ENCODE data around the gene NDUFA13.

Gene NDUFA13

GRCh38 chr19:19502808-19503602 lies 13.0 kb upstream of the NDUFA13 start:
- Histone ChIP-seq H2AFZ (ENCODE audit: low read length) (no peak overlapping the region), H3K27me3 (replicated peaks; ENCODE audit: insufficient read depth, low read length) (no peaks in the 10 kb centered on the region), H3K9me3 (replicated peaks; ENCODE audit: insufficient read depth, low read length) (no peaks in the 10 kb centered on the region), H3K79me2 (ENCODE audit: low read length) (no peaks in the 10 kb centered on the region), H3K4me3 (ENCODE audit: low read length) (no peak overlapping the region), H3K9ac (ENCODE audit: low read length) (no peak overlapping the region), H3F3A (ENCODE audit: insufficient read depth, low read length) (no peaks in the 10 kb centered on the region), H3K4me1 (ENCODE audit: low read length) (no peaks in the 10 kb centered on the region), H3K27ac (ENCODE audit: low read length) (no peak overlapping the region), H4K20me1 (ENCODE audit: insufficient read depth, low read length) (no peaks in the 10 kb centered on the region), H3K4me2 (ENCODE audit: low read depth, low read length) (no peak overlapping the region), H3K36me3 (replicated peaks; ENCODE audit: insufficient read depth, low read length) (no peaks in the 10 kb centered on the region), H3K9me2 (replicated peaks; ENCODE audit: insufficient read depth, low read length) (no peaks in the 10 kb centered on the region)
- DNase-seq, result no peak
- TF ChIP-seq CTCF (IDR thresholded peaks at IDR 0.05; ENCODE audit: low read length) (no peak), EZH2 (optimal IDR thresholded peaks at IDR 0.05; ENCODE audit: low read depth, low read length) (no peak), EZH2phosphoT487 (IDR thresholded peaks at IDR 0.05; ENCODE audit: low read length) (no peak)

- H3K9me3 ChIP-seq (replicated peaks; ENCODE audit: insufficient read depth, low read length), result no peaks in the 10 kb centered on the region
- no peaks in the 10 kb centered on the region for H3K4me1 ChIP-seq (ENCODE audit: low read length)
- H3K79me2 ChIP-seq (ENCODE audit: low read length), result no peaks in the 10 kb centered on the region
- no peak overlapping the region for H3K9ac ChIP-seq (ENCODE audit: low read length)
- no peak for DNase-seq
- H3K27ac ChIP-seq (ENCODE audit: low read length), result no peak overlapping the region
- no peaks in the 10 kb centered on the region for H3K9me2 ChIP-seq (replicated peaks; ENCODE audit: insufficient read depth, low read length)
- no peak overlapping the region for H3K4me3 ChIP-seq (ENCODE audit: low read length)
- H2AFZ ChIP-seq (ENCODE audit: low read length), result no peak overlapping the region
- no peak overlapping the region for H3K4me2 ChIP-seq (ENCODE audit: low read depth, low read length)
- no peaks in the 10 kb centered on the region for H3K36me3 ChIP-seq (replicated peaks; ENCODE audit: insufficient read depth, low read length)
- no peaks in the 10 kb centered on the region for H3F3A ChIP-seq (ENCODE audit: insufficient read depth, low read length)
- no peaks in the 10 kb centered on the region for H4K20me1 ChIP-seq (ENCODE audit: insufficient read depth, low read length)
- TF ChIP-seq CTCF (IDR thresholded peaks at IDR 0.05; ENCODE audit: low read length) (no peak), EZH2 (optimal IDR thresholded peaks at IDR 0.05; ENCODE audit: low read depth, low read length) (no peak), EZH2phosphoT487 (IDR thresholded peaks at IDR 0.05; ENCODE audit: low read length) (no peak)
- H3K27me3 ChIP-seq (replicated peaks; ENCODE audit: insufficient read depth, low read length), result no peaks in the 10 kb centered on the region
Measured at GRCh38 chr19:19504754-19505668, 11.0 kb upstream of the NDUFA13 start.

- Histone ChIP-seq H2AFZ (ENCODE audit: low read length) (no peak overlapping the region), H3K79me2 (ENCODE audit: low read length) (no peaks in the 10 kb centered on the region), H3K9ac (ENCODE audit: low read length) (no peak overlapping the region), H3K27me3 (replicated peaks; ENCODE audit: insufficient read depth, low read length) (no peaks in the 10 kb centered on the region), H3K9me2 (replicated peaks; ENCODE audit: insufficient read depth, low read length) (no peaks in the 10 kb centered on the region), H3K27ac (ENCODE audit: low read length) (no peak overlapping the region), H3K4me3 (ENCODE audit: low read length) (no peak overlapping the region), H3K9me3 (replicated peaks; ENCODE audit: insufficient read depth, low read length) (no peaks in the 10 kb centered on the region), H3K4me1 (ENCODE audit: low read length) (no peaks in the 10 kb centered on the region), H3F3A (ENCODE audit: insufficient read depth, low read length) (no peaks in the 10 kb centered on the region), H3K36me3 (replicated peaks; ENCODE audit: insufficient read depth, low read length) (no peaks in the 10 kb centered on the region), H3K4me2 (ENCODE audit: low read depth, low read length) (no peak overlapping the region), H4K20me1 (ENCODE audit: insufficient read depth, low read length) (no peaks in the 10 kb centered on the region)
- TF ChIP-seq CTCF (IDR thresholded peaks at IDR 0.05; ENCODE audit: low read length) (no peak), EZH2phosphoT487 (IDR thresholded peaks at IDR 0.05; ENCODE audit: low read length) (no peak), EZH2 (optimal IDR thresholded peaks at IDR 0.05; ENCODE audit: low read depth, low read length) (no peak)
- no peak for DNase-seq
Measured at GRCh38 chr19:19505669-19506326, 10.2 kb upstream of the NDUFA13 start.
